HG03039 (cell line): ENCODE results near the gene FAM43A.

Experiments used
- ATAC-seq: cut with Tn5 transposase; IDR thresholded peaks from one replicate; pipeline ENCODE4 v1.9.1; 2021; ENCODE audit warnings: mild to moderate bottlenecking, moderate library complexity; ENCODE audit not compliant: unreplicated experiment

FAM43A gene

GRCh38 chr3:194707147-194707540, 21.5 kb downstream of the FAM43A start:
- ATAC-seq, result no peak

- ATAC-seq, result no peak
Measured at GRCh38 chr3:194711286-194711685, 25.6 kb downstream of the FAM43A start.

- no peak for ATAC-seq
Measured at GRCh38 chr3:194711913-194712312, 26.2 kb downstream of the FAM43A start.

- ATAC-seq, result no peak
Measured at GRCh38 chr3:194713299-194714136, 27.8 kb downstream of the FAM43A start.

GRCh38 chr3:194714137-194714455, 28.4 kb downstream of the FAM43A start:
- no peak for ATAC-seq

- ATAC-seq, result no peak
Measured at GRCh38 chr3:194714564-194714963, 28.9 kb downstream of the FAM43A start.

GRCh38 chr3:194715022-194715800, 29.5 kb downstream of the FAM43A start:
- no peak for ATAC-seq

GRCh38 chr3:194718079-194718478, 32.4 kb downstream of the FAM43A start:
- ATAC-seq, result no peak

GRCh38 chr3:194720048-194720447, 34.4 kb downstream of the FAM43A start:
- no peak for ATAC-seq

- no peak for ATAC-seq
Measured at GRCh38 chr3:194723846-194724618, 38.3 kb downstream of the FAM43A start.

GRCh38 chr3:194725346-194725745, 39.7 kb downstream of the FAM43A start:
- no peak for ATAC-seq

- ATAC-seq, result no peak
Measured at GRCh38 chr3:194727435-194728128, 41.9 kb downstream of the FAM43A start.

GRCh38 chr3:194728986-194729385, 43.3 kb downstream of the FAM43A start:
- ATAC-seq, result no peak

GRCh38 chr3:194730365-194730764, 44.7 kb downstream of the FAM43A start:
- no peak for ATAC-seq

GRCh38 chr3:194731506-194732073, 45.9 kb downstream of the FAM43A start:
- ATAC-seq, result no peak

- no peak for ATAC-seq
Measured at GRCh38 chr3:194732617-194733016, 46.9 kb downstream of the FAM43A start.

GRCh38 chr3:194736277-194736895, 50.7 kb downstream of the FAM43A start:
- ATAC-seq, result no peak

- ATAC-seq, result no peak
Measured at GRCh38 chr3:194736896-194737600, 51.4 kb downstream of the FAM43A start.
